HepG2 (cell line): ENCODE results near the gene SRCAP. TPM values are rescaled to one million over a fixed set of nuclear protein-coding genes. Genes with fewer than 3 reads are reported as not detected.

Experiments used
- ARNT ChIP-seq: fragments of 450-650 bp; IDR thresholded peaks from 2 replicates; pipeline ENCODE4 v1.6.1; 2017
- EZH2 ChIP-seq: conservative IDR thresholded peaks from 2 replicates; pipeline ENCODE4 v1.6.1; 2012; ENCODE audit warnings: mild to moderate bottlenecking, low read depth, low read length, moderate library complexity
- FIP1L1 ChIP-seq: fragments of 200-400 bp; formaldehyde crosslinking; IDR thresholded peaks from 2 replicates; pipeline ENCODE4 v1.6.1; 2018; ENCODE audit warnings: low read depth, mild to moderate bottlenecking, low read length, moderate library complexity, borderline replicate concordance; ENCODE audit not compliant: insufficient read depth
- LCORL ChIP-seq, 2 experiments: fragments of 450-650 bp in 1 of 2; sonication (generic) in 1 of 2; formaldehyde crosslinking in 1 of 2; IDR thresholded peaks; 2 replicates each; pipeline versions ENCODE4 v1.5.0 to v1.6.1; 2017 to 2020; ENCODE audit warnings: antibody characterized with exemption in 1 of 2, missing genetic modification reagents in 1 of 2
- MXD4 ChIP-seq: IDR thresholded peaks from 2 replicates; pipeline ENCODE4 v1.6.1; 2016; ENCODE audit warnings: mild to moderate bottlenecking, missing biosample characterization, missing genetic modification reagents
- NAIF1 ChIP-seq: sonication (generic); formaldehyde crosslinking; IDR thresholded peaks from 2 replicates; pipeline ENCODE4 v1.5.0; 2020; ENCODE audit warnings: mild to moderate bottlenecking, missing genetic modification reagents, borderline replicate concordance
- POGZ ChIP-seq: sonication (generic); formaldehyde crosslinking; IDR thresholded peaks from 2 replicates; pipeline ENCODE4 v1.4.0; 2020; ENCODE audit warnings: mild to moderate bottlenecking, missing genetic modification reagents
- PRMT3 ChIP-seq: sonication (generic); formaldehyde crosslinking; IDR thresholded peaks from 2 replicates; pipeline ENCODE4 v1.8.1; 2022; ENCODE audit warnings: low read depth, mild to moderate bottlenecking, moderate library complexity, missing genetic modification reagents, borderline replicate concordance
- STAG1 ChIP-seq: sonication (generic); formaldehyde crosslinking; IDR thresholded peaks from 2 replicates; pipeline ENCODE4 v1.4.0; 2020; ENCODE audit warnings: missing genetic modification reagents
- ZFP36L2 ChIP-seq: sonication (generic); formaldehyde crosslinking; IDR thresholded peaks from 2 replicates; pipeline ENCODE4 v1.4.0; 2020; ENCODE audit warnings: missing genetic modification reagents
- ZNF251 ChIP-seq: sonication (generic); formaldehyde crosslinking; IDR thresholded peaks from 2 replicates; pipeline ENCODE4 v1.9.0; 2021; ENCODE audit warnings: mild to moderate bottlenecking, missing genetic modification reagents
- ZNF34 ChIP-seq: sonication (generic); formaldehyde crosslinking; IDR thresholded peaks from 2 replicates; pipeline ENCODE4 v1.4.0; 2020; ENCODE audit warnings: mild to moderate bottlenecking, missing genetic modification reagents, borderline replicate concordance
- ZNF83 ChIP-seq: sonication (generic); formaldehyde crosslinking; IDR thresholded peaks from 2 replicates; pipeline ENCODE4 v1.4.0; 2020; ENCODE audit warnings: missing genetic modification reagents, mild to moderate bottlenecking, borderline replicate concordance
- polyA plus RNA-seq, 8 experiments: library from polyadenylated mRNA; depleted of rRNA in 3 of 8; stranded (reverse) in 7 of 8; unstranded in 1 of 8; fragments of >200 nt; fragmentation: Illumina TruSeq in 4 of 8; extraction: Trizol in 4 of 8; gene quantifications; 2 replicates each; pipeline versions ENCODE4 v1.2.1 to v1.2.3, GENCODE V29; 2011 to 2016; ENCODE audit warnings: low read depth in 4 of 8, missing spikeins in 1 of 8, mixed read lengths in 1 of 8; ENCODE audit not compliant: insufficient read depth in 1 of 8
- total RNA-seq, 5 experiments: library from RNA; depleted of rRNA; stranded (reverse); fragments of >200 nt; fragmentation: Illumina TruSeq; extraction: Trizol; gene quantifications; 2 replicates each; pipeline ENCODE4 v1.2.3, GENCODE V29; 2016; ENCODE audit warnings: low read depth in 1 of 5
- TF ChIP-seq, protein P1 (sequence below): sonication (generic); formaldehyde crosslinking; IDR thresholded peaks from 2 replicates; pipeline ENCODE4 v1.8.1; 2023; ENCODE audit warnings: mild to moderate bottlenecking, inconsistent platforms, moderate library complexity, missing genetic modification reagents, borderline replicate concordance
- TF ChIP-seq, protein P2 (sequence below): sonication (generic); formaldehyde crosslinking; IDR thresholded peaks from 2 replicates; pipeline ENCODE4 v1.4.0; 2020; ENCODE audit warnings: missing genetic modification reagents
- TF ChIP-seq, protein P3 (sequence below): sonication (generic); formaldehyde crosslinking; IDR thresholded peaks from 2 replicates; pipeline ENCODE4 v1.4.0; 2020; ENCODE audit warnings: missing genetic modification reagents, borderline replicate concordance
- TF ChIP-seq, protein P4 (sequence below): sonication (generic); formaldehyde crosslinking; IDR thresholded peaks from 2 replicates; pipeline ENCODE4 v1.5.1; 2020; ENCODE audit warnings: missing genetic modification reagents, mild to moderate bottlenecking, borderline replicate concordance

Gene SRCAP
- total and polyA plus RNA-seq, 2 of the 13 experiments (the other 11 are each of a cell fraction or from before 2014, with no cell fraction given), result 4.9 to 9.0 TPM

DNA sequence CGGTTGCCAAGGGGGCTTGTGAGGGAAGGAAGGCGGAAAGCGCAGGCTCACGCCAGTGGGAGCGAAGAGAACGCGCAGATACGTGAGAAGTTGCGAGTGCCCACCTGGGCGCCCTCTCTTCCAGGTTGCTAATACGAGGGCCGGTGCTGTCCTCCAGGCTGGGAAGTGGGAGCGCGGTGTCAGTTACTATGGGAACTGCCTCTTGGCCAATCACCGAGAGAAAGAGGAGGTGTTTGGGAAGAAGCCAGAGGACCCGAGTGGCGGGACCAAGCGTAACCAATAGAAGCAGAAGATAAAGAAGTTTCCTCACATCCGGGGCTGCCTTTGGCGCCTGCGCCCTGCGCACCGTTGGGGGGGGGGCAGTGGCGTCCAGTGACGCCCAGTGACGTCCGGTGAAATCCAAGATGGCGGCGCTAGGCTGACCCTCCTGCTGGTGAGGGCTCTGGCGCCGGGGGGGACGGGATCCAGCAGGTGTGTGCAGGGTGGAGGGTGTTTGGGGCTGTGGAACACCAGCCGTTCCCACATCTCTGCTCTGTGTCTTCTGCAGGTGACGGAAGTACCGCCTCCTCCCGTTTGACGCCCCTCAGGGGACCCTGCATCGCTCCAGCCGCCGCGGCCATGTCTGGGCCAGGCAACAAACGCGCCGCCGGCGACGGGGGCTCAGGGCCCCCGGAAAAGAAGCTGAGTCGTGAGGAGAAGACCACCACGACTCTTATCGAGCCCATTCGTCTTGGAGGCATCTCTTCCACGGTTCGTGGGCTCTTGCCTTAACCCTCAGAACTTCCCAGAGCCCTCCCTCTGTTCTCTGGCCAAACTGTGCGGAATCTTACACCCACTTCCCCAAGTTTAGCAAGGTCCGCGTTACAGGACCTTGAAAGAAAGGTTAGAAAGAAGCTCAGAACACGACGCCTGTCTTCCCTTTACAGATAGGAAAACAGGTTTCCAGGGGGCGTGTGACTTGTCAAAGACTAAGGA, 63.2 kb downstream of the SRCAP start, which contains the start of the genes CFAP119 and RNF40 (continued):
- TF ChIP-seq, protein P1, sequence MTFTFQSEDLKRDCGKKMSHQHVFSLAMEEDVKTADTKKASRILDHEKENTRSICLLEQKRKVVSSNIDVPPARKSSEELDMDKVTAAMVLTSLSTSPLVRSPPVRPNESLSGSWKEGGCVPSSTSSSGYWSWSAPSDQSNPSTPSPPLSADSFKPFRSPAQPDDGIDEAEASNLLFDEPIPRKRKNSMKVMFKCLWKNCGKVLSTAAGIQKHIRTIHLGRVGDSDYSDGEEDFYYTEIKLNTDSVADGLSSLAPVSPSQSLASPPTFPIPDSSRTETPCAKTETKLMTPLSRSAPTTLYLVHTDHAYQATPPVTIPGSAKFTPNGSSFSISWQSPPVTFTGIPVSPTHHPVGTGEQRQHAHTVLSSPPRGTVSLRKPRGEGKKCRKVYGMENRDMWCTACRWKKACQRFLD, result peak; percentile 68; the same call in 1 of the 2 replicates
- TF ChIP-seq PRMT3 (CRISPR knock-in tag) (no peak), MXD4 (CRISPR knock-in tag) (peak; percentile 83), EZH2 (no peak), ZNF251 (peak; percentile 18; the same call in 1 of the 2 replicates), ARNT (no peak), LCORL (IDR thresholded peaks at IDR 0.05) (no peak), LCORL (CRISPR knock-in tag; IDR thresholded peaks at IDR 0.05) (no peak; the same call in none of the 2 replicates), ZFP36L2 (no peak), POGZ (CRISPR knock-in tag) (no peak), ZNF83 (CRISPR knock-in tag) (no peak), FIP1L1 (no peak), NAIF1 (CRISPR knock-in tag) (peak; percentile 0; the same call in 1 of the 2 replicates), ZNF34 (CRISPR knock-in tag) (peak; percentile 74; the same call in 1 of the 2 replicates), STAG1 (CRISPR knock-in tag) (no peak; the same call in 1 of the 2 replicates)
- TF ChIP-seq, protein P2, sequence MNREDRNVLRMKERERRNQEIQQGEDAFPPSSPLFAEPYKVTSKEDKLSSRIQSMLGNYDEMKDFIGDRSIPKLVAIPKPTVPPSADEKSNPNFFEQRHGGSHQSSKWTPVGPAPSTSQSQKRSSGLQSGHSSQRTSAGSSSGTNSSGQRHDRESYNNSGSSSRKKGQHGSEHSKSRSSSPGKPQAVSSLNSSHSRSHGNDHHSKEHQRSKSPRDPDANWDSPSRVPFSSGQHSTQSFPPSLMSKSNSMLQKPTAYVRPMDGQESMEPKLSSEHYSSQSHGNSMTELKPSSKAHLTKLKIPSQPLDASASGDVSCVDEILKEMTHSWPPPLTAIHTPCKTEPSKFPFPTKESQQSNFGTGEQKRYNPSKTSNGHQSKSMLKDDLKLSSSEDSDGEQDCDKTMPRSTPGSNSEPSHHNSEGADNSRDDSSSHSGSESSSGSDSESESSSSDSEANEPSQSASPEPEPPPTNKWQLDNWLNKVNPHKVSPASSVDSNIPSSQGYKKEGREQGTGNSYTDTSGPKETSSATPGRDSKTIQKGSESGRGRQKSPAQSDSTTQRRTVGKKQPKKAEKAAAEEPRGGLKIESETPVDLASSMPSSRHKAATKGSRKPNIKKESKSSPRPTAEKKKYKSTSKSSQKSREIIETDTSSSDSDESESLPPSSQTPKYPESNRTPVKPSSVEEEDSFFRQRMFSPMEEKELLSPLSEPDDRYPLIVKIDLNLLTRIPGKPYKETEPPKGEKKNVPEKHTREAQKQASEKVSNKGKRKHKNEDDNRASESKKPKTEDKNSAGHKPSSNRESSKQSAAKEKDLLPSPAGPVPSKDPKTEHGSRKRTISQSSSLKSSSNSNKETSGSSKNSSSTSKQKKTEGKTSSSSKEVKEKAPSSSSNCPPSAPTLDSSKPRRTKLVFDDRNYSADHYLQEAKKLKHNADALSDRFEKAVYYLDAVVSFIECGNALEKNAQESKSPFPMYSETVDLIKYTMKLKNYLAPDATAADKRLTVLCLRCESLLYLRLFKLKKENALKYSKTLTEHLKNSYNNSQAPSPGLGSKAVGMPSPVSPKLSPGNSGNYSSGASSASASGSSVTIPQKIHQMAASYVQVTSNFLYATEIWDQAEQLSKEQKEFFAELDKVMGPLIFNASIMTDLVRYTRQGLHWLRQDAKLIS, result no peak
- TF ChIP-seq, protein P3, sequence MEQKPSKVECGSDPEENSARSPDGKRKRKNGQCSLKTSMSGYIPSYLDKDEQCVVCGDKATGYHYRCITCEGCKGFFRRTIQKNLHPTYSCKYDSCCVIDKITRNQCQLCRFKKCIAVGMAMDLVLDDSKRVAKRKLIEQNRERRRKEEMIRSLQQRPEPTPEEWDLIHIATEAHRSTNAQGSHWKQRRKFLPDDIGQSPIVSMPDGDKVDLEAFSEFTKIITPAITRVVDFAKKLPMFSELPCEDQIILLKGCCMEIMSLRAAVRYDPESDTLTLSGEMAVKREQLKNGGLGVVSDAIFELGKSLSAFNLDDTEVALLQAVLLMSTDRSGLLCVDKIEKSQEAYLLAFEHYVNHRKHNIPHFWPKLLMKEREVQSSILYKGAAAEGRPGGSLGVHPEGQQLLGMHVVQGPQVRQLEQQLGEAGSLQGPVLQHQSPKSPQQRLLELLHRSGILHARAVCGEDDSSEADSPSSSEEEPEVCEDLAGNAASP (CRISPR knock-in tag), result peak; percentile 71; the same call in 1 of the 2 replicates
- TF ChIP-seq, protein P4, sequence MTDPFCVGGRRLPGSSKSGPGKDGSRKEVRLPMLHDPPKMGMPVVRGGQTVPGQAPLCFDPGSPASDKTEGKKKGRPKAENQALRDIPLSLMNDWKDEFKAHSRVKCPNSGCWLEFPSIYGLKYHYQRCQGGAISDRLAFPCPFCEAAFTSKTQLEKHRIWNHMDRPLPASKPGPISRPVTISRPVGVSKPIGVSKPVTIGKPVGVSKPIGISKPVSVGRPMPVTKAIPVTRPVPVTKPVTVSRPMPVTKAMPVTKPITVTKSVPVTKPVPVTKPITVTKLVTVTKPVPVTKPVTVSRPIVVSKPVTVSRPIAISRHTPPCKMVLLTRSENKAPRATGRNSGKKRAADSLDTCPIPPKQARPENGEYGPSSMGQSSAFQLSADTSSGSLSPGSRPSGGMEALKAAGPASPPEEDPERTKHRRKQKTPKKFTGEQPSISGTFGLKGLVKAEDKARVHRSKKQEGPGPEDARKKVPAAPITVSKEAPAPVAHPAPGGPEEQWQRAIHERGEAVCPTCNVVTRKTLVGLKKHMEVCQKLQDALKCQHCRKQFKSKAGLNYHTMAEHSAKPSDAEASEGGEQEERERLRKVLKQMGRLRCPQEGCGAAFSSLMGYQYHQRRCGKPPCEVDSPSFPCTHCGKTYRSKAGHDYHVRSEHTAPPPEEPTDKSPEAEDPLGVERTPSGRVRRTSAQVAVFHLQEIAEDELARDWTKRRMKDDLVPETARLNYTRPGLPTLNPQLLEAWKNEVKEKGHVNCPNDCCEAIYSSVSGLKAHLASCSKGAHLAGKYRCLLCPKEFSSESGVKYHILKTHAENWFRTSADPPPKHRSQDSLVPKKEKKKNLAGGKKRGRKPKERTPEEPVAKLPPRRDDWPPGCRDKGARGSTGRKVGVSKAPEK, result no peak
